ENCODE measurements around the gene KLK14.

- TF ChIP-seq CTCF (conservative IDR thresholded peaks at IDR 0.05; ENCODE audit: low read length) = peak; percentile 70
- no peak for TF ChIP-seq EZH2phosphoT487 (IDR thresholded peaks at IDR 0.05; ENCODE audit: borderline replicate concordance)
These were observed 12.1 kb upstream of the KLK14 start for GRCh38 chr19:51094696-51095279.

Data from Loucy (cell line).